ENCODE measurements around the gene TM9SF2. TPM values are rescaled to one million over a fixed set of nuclear protein-coding genes. Genes with fewer than 3 reads are reported as not detected.
A peak's percentile ranks its signal among the peaks of the same experiment; 100 is the strongest.

Gene TM9SF2
- total RNA-seq, 2 experiments from 2014 or later, result 37.2 to 38.2 TPM

- H3K27me3 ChIP-seq (ENCODE audit: control insufficient read depth in 1 of 2, insufficient read depth in 2 of 2, low read length in 2 of 2), result no peaks in the 10 kb centered on the region
- peaks cover 12 to 14% of the 10 kb centered on the region in 2 experiments for H3K9me3 ChIP-seq (ENCODE audit: control insufficient read depth in 1 of 2, insufficient read depth in 1 of 2, low read length in 2 of 2)
- DNase-seq, result no peak
- H3K4me1 ChIP-seq (ENCODE audit: insufficient read depth, low read length), result peaks cover 4% of the 10 kb centered on the region
- ATAC-seq (ENCODE audit: poor library complexity), result no peak
- no peaks in the 10 kb centered on the region for H3K27me3 Mint-ChIP-seq
- TF ChIP-seq, protein P1, sequence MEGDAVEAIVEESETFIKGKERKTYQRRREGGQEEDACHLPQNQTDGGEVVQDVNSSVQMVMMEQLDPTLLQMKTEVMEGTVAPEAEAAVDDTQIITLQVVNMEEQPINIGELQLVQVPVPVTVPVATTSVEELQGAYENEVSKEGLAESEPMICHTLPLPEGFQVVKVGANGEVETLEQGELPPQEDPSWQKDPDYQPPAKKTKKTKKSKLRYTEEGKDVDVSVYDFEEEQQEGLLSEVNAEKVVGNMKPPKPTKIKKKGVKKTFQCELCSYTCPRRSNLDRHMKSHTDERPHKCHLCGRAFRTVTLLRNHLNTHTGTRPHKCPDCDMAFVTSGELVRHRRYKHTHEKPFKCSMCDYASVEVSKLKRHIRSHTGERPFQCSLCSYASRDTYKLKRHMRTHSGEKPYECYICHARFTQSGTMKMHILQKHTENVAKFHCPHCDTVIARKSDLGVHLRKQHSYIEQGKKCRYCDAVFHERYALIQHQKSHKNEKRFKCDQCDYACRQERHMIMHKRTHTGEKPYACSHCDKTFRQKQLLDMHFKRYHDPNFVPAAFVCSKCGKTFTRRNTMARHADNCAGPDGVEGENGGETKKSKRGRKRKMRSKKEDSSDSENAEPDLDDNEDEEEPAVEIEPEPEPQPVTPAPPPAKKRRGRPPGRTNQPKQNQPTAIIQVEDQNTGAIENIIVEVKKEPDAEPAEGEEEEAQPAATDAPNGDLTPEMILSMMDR (IDR thresholded peaks at IDR 0.05), result no peak
- H3K36me3 Mint-ChIP-seq (ENCODE audit: low read depth), result peaks cover 9% of the 10 kb centered on the region
- no peak overlapping the region for H3K4me3 ChIP-seq (ENCODE audit: low read length)
- no peak overlapping the region for H3K27ac Mint-ChIP-seq
- H3K36me3 ChIP-seq (ENCODE audit: insufficient read depth, low read length), result no peaks in the 10 kb centered on the region
- intact Hi-C loops (cut with DNase I, micrococcal nuclease), result no loop called here
- POLR2A ChIA-PET, result interaction anchor here (1.8 kb wide), 1 partner anchor 85 kb away, joined by 5 read pairs; no protein-coding TSS in a partner anchor
- no peak overlapping the region for H3K4me3 Mint-ChIP-seq
- H3K27ac ChIP-seq (ENCODE audit: low read depth in 1 of 2, low read length in 2 of 2), result no peak overlapping the region
- peaks cover 2% of the 10 kb centered on the region for H3K9me3 Mint-ChIP-seq
- H3K4me1 Mint-ChIP-seq (ENCODE audit: low read depth), result no peaks in the 10 kb centered on the region
- CTCF ChIA-PET, result interaction anchor here (1.2 kb wide), 1 partner anchor 38 kb away, joined by 3 read pairs; no protein-coding TSS in a partner anchor
Observed at GRCh38 chr13:99572131-99572530, 70.9 kb downstream of the TM9SF2 start.

DNA sequence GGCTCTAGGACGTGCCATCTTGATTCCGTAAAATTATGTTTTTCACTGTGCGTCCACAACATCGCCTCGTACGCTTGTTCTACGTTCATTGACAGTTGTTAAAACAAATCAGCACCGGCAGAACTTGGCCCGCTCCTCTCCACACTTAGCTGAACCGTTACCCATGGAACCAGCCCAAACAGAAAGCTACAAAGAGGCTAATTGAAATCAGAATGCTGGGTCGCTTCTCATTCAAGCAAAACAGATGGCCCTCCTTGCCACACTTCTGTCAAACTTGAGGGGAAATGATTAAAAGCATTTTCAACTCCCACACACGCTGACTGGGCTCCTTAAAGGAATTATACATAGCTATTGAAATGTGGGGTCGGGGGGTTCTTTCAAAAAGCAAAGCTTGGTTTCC lies 71.6 kb downstream of the TM9SF2 start:
- no peaks in the 10 kb centered on the region for H3K36me3 ChIP-seq (ENCODE audit: insufficient read depth, low read length)
- POLR2A ChIA-PET, result interaction anchor here (1.8 kb wide), 1 partner anchor 84 kb away, joined by 5 read pairs; no protein-coding TSS in a partner anchor
- peaks cover 2% of the 10 kb centered on the region for H3K9me3 Mint-ChIP-seq
- no peak overlapping the region for H3K27ac Mint-ChIP-seq
- TF ChIP-seq, protein P1 (IDR thresholded peaks at IDR 0.05), result no peak
- intact Hi-C loops (cut with DNase I, micrococcal nuclease), result no loop called here
- peaks cover 8 to 13% of the 10 kb centered on the region in 2 experiments for H3K9me3 ChIP-seq (ENCODE audit: control insufficient read depth in 1 of 2, insufficient read depth in 1 of 2, low read length in 2 of 2)
- no peaks in the 10 kb centered on the region for H3K27me3 Mint-ChIP-seq
- no peak overlapping the region for H3K4me3 Mint-ChIP-seq
- H3K27me3 ChIP-seq (ENCODE audit: control insufficient read depth in 1 of 2, insufficient read depth in 2 of 2, low read length in 2 of 2), result no peaks in the 10 kb centered on the region
- H3K27ac ChIP-seq (ENCODE audit: low read depth in 1 of 2, low read length in 2 of 2), result no peak overlapping the region
- no peaks in the 10 kb centered on the region for H3K4me1 Mint-ChIP-seq (ENCODE audit: low read depth)
- no peak for ATAC-seq (ENCODE audit: poor library complexity)
- DNase-seq, result no peak
- H3K36me3 Mint-ChIP-seq (ENCODE audit: low read depth), result peaks cover 8% of the 10 kb centered on the region
- peaks cover 4% of the 10 kb centered on the region for H3K4me1 ChIP-seq (ENCODE audit: insufficient read depth, low read length)
- CTCF ChIA-PET, result interaction anchor here (1.2 kb wide), 1 partner anchor 38 kb away, joined by 3 read pairs; no protein-coding TSS in a partner anchor
- H3K4me3 ChIP-seq (ENCODE audit: low read length), result no peak overlapping the region

- no peak for ATAC-seq (ENCODE audit: poor library complexity)
- Histone ChIP-seq H3K27ac (ENCODE audit: low read depth in 1 of 2, low read length in 2 of 2) (no peak overlapping the region), H3K9me3 (ENCODE audit: control insufficient read depth in 1 of 2, insufficient read depth in 1 of 2, low read length in 2 of 2) (no peaks in the 10 kb centered on the region), H3K27me3 (ENCODE audit: control insufficient read depth in 1 of 2, insufficient read depth in 2 of 2, low read length in 2 of 2) (no peaks in the 10 kb centered on the region), H3K36me3 (ENCODE audit: insufficient read depth, low read length) (no peaks in the 10 kb centered on the region), H3K4me3 (ENCODE audit: low read length) (no peak overlapping the region), H3K4me1 (ENCODE audit: insufficient read depth, low read length) (peaks cover 6% of the 10 kb centered on the region)
- intact Hi-C loops (cut with DNase I, micrococcal nuclease), result loop anchor here in 1 of 2 experiments (5.0 kb wide), 1 partner anchor 37 kb away; no protein-coding TSS in a partner anchor
- H3K27ac Mint-ChIP-seq, result peak overlapping the region; percentile 65
- ChIA-PET CTCF (no interaction called here), POLR2A (no interaction called here)
- no peak for DNase-seq
- H3K4me1 Mint-ChIP-seq (ENCODE audit: low read depth), result peaks cover 7% of the 10 kb centered on the region
- no peak overlapping the region for H3K4me3 Mint-ChIP-seq
- H3K36me3 Mint-ChIP-seq (ENCODE audit: low read depth), result no peaks in the 10 kb centered on the region
- H3K27me3 Mint-ChIP-seq, result no peaks in the 10 kb centered on the region
- TF ChIP-seq, protein P1 (IDR thresholded peaks at IDR 0.05), result no peak
- no peaks in the 10 kb centered on the region for H3K9me3 Mint-ChIP-seq
Observed at GRCh38 chr13:99575376-99576120, 74.3 kb downstream of the TM9SF2 start.

All from CD4-positive, alpha-beta T cell (primary cell).